Brain microvascular endothelial cell (primary cell): ENCODE measurements around the gene ERICH3.
"Not testable (repeated sequence)": the region's sequence is repeated elsewhere in the genome, so short reads cannot be mapped to it uniquely, and the experiment has no call there.

ENCODE experiments used
- DNase-seq: peaks from one replicate; pipeline ENCODE4 v3.0.0-alpha.2; 2020
- H3K27ac ChIP-seq: fragments of 250-450 bp; sonication (Bioruptor Pico); 2 replicates; pipeline ENCODE4 v1.5.1; 2020; ENCODE audit warnings: mild to moderate bottlenecking, moderate library complexity
- H3K27me3 ChIP-seq: fragments of 250-450 bp; sonication (Bioruptor Pico); replicated peaks from 2 replicates; pipeline ENCODE4 v1.5.1; 2020; ENCODE audit warnings: mild to moderate bottlenecking
- H3K36me3 ChIP-seq: fragments of 250-450 bp; sonication (Bioruptor Pico); replicated peaks from 2 replicates; pipeline ENCODE4 v1.5.1; 2020; ENCODE audit warnings: mild to moderate bottlenecking
- H3K4me3 ChIP-seq: 2 replicates; pipeline ENCODE4 v1.5.1; 2011; ENCODE audit warnings: low read depth, mild to moderate bottlenecking, control low read depth, low read length, moderate library complexity
- CTCF ChIP-seq: IDR thresholded peaks from 2 replicates; pipeline ENCODE4 v1.5.1; 2011; ENCODE audit warnings: low read depth, mild to moderate bottlenecking, moderate library complexity, low read length, control low read depth, inconsistent platforms; ENCODE audit errors: missing control alignments
- in situ Hi-C: cut with HindIII; loops from 2 replicates; pipeline ENCODE4 v1.10.0; 2017; ENCODE audit warnings: low sequenced_read_pairs, low pct_ligation_motif_present

ERICH3 gene

GRCh38 chr1:74679811-74680210 lies 6.2 kb upstream of the ERICH3 start:
- Histone ChIP-seq H3K27ac (no peak overlapping the region), H3K4me3 (no peak overlapping the region), H3K27me3 (no peaks in the 10 kb centered on the region), H3K36me3 (no peaks in the 10 kb centered on the region)
- in situ Hi-C loops: no loop called here
- DNase-seq: no peak
- no peak for TF ChIP-seq CTCF

DNA sequence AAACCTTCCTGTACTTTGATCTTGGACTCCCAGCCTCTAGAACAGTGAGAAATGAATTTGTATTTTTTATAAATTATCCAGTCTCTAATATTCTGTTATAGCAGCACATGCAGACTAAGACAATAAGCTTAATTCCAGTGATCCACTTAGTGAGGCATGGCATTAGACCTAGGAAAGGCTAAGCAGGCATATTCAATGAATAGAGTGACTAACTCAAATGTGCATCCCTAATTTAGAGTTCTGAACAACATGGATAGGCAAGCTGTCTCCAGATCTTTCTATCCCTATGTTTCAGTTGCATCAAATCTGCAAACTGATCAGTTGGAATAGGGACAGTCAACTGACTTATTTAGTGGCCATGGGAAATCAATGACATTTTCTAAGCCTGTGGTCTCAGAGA lies 4.3 kb upstream of the ERICH3 start:
- TF ChIP-seq CTCF: no peak
- no peak for DNase-seq
- in situ Hi-C loops: no loop called here
- peaks cover under 1% of the 10 kb centered on the region for H3K27me3 ChIP-seq
- no peak overlapping the region for H3K27ac ChIP-seq
- H3K36me3 ChIP-seq: no peaks in the 10 kb centered on the region
- H3K4me3 ChIP-seq: no peak overlapping the region

- no peak overlapping the region for H3K27ac ChIP-seq
- no peak overlapping the region for H3K4me3 ChIP-seq
- DNase-seq: no peak
- no peak for TF ChIP-seq CTCF
- H3K36me3 ChIP-seq: no peaks in the 10 kb centered on the region
- H3K27me3 ChIP-seq: peaks cover 3% of the 10 kb centered on the region
- in situ Hi-C loops: no loop called here
Measured at GRCh38 chr1:74674278-74675048, 871 bp upstream of the ERICH3 start.

DNA sequence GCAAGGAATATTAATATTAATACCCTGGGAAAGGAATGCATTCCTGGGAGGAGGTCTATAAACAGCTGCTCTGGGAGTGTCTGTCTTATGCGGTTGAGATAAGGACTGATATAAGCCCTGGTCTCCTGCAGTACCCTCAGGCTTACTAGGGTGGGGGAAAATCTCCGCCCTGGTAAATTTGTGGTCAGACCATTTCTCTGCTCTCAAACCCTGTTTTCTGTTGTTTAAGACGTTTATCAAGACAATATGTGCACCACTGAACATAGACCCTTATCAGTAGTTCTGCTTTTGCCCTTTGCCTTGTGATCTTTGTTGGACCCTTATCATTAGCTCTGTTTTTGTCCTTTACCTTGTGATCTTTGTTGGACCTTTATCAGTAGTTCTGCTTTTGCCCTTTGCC lies 2.7 kb downstream of the ERICH3 start:
- DNase-seq, H3K4me3 ChIP-seq, H3K36me3 ChIP-seq, H3K27ac ChIP-seq, in situ Hi-C loops, H3K27me3 ChIP-seq: not testable (repeated sequence)

DNA sequence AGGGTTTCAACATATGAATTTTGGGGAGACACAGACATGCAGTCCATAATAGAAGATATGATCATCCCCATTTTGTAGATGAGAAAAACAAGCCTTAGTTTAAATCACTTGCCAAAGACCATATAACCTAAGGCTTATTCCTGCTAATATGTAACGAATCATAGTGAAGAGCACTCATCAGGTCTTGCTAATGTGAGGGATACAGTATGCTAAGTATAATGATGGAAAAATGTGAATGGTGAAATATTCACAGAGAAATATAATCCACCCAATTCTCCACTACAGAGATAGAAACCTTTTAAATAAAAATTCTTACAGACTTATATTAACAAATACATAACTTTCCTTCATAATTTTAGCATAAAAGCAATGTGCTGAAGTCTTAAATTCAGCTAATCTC lies 18.9 kb downstream of the ERICH3 start:
- no peak overlapping the region for H3K27ac ChIP-seq
- DNase-seq: no peak
- H3K4me3 ChIP-seq: no peak overlapping the region
- no peaks in the 10 kb centered on the region for H3K27me3 ChIP-seq
- TF ChIP-seq CTCF: no peak
- in situ Hi-C loops: no loop called here
- H3K36me3 ChIP-seq: no peaks in the 10 kb centered on the region

DNA sequence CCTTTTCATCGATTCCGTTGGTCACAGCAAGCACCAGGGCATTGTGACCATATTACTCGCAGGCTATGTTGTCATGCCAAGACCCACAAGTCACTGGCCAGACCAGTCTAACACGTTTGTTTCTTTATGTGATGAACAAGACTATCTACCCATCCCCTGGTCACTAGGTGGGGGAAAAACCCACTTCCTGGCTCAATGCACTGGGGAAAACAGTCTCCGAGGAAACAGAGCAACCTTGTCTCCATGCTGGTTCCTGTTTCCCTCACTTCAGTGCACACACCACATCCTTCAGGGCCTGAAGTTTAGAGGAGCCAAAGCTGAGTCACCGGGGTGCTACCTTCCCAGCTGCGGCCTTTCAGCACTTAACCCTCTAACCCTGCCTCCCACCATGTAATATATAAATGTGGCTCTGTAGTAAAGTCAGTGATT lies 20.9 kb downstream of the ERICH3 start:
- no peak for TF ChIP-seq CTCF
- Histone ChIP-seq H3K36me3 (no peaks in the 10 kb centered on the region), H3K4me3 (no peak overlapping the region), H3K27me3 (no peaks in the 10 kb centered on the region), H3K27ac (no peak overlapping the region)
- in situ Hi-C loops: no loop called here
- peak; percentile 44 for DNase-seq
